A549 (cell line): ENCODE data around the gene CCDC85C. TPM values are rescaled to one million over a fixed set of nuclear protein-coding genes. Genes with fewer than 3 reads are reported as not detected.

Source experiments
- ATAC-seq, 2 experiments: fragments of 200-7000 bp in 1 of 2; fragments of >200 bp in 1 of 2; cut with Nextera tagmentation in 1 of 2; cut with Tn5 transposase in 1 of 2; 3 replicates each; pipeline versions ENCODE4 v1.8.0 to v1.9.1; 2018 to 2020; ENCODE audit warnings: mild to moderate bottlenecking in 1 of 2, moderate library complexity in 1 of 2
- CTCF ChIA-PET: fragments of 300-600 bp; sonication (Branson Sonifier 250); formaldehyde crosslinking; extraction: SDS; loops from one replicate; lab custom pipeline; 2021; ENCODE audit warnings: antibody characterized with exemption, inconsistent platforms; lab: Yijun Ruan, JAX
- POLR2A ChIA-PET: fragments of 350-600 bp; formaldehyde crosslinking; extraction: SDS; loops from one replicate; lab custom pipeline; 2021; ENCODE audit warnings: antibody characterized with exemption, inconsistent platforms; lab: Yijun Ruan, JAX
- DNase-seq, 2 experiments: peaks; one replicate each; pipeline versions ENCODE4 v3.0.0 to v3.0.0-alpha.2; 2011 to 2016; ENCODE audit warnings: low read depth in 1 of 2, low spot score in 1 of 2
- FAIRE-seq: peaks from 2 replicates; lab custom pipeline; 2011; peaks lifted over from hg19 to GRCh38; lab: Jason Lieb, UNC
- H3K27ac ChIP-seq, 2 experiments: fragments of >200 bp; sonication (Bioruptor Twin); formaldehyde crosslinking; 3 replicates each; pipeline ENCODE4 v1.5.1; 2016 to 2017
- H3K4me1 ChIP-seq: fragments of >200 bp; sonication (Bioruptor Twin); formaldehyde crosslinking; 3 replicates; pipeline ENCODE4 v1.6.1; 2016
- H3K4me2 ChIP-seq: fragments of >200 bp; sonication (Bioruptor Twin); formaldehyde crosslinking; 3 replicates; pipeline ENCODE4 v1.6.1; 2016
- H3K4me3 ChIP-seq: fragments of >200 bp; sonication (Bioruptor Twin); formaldehyde crosslinking; 3 replicates; pipeline ENCODE4 v1.5.1; 2016
- H3K9me3 ChIP-seq: fragments of >200 bp; sonication (Bioruptor Twin); formaldehyde crosslinking; 3 replicates; pipeline ENCODE4 v1.6.1; 2016
- BCL3 ChIP-seq: fragments of >200 bp; sonication (Bioruptor Twin); formaldehyde crosslinking; IDR thresholded peaks from 3 replicates; pipeline ENCODE4 v1.6.1; 2016
- BHLHE40 ChIP-seq: IDR thresholded peaks from 2 replicates; pipeline ENCODE4 v1.6.1; 2012; ENCODE audit warnings: low read depth, low read length, inconsistent platforms
- CBX2 ChIP-seq: fragments of 200-600 bp; sonication (generic); IDR thresholded peaks from 2 replicates; pipeline ENCODE4 v1.6.1; 2016; ENCODE audit warnings: low read depth, mild to moderate bottlenecking, borderline replicate concordance
- CHD2 ChIP-seq: fragments of 150-350 bp; IDR thresholded peaks from 2 replicates; pipeline ENCODE4 v1.6.1; 2014; ENCODE audit warnings: low read length; ENCODE audit not compliant: partially characterized antibody
- CHD4 ChIP-seq: fragments of 200-600 bp; sonication (generic); IDR thresholded peaks from 2 replicates; pipeline ENCODE4 v1.6.1; 2016; ENCODE audit warnings: antibody characterized with exemption, mild to moderate bottlenecking, borderline replicate concordance
- EHF ChIP-seq: fragments of 250-450 bp; sonication (Bioruptor Pico); IDR thresholded peaks from 2 replicates; pipeline ENCODE4 v1.5.0; 2020; ENCODE audit warnings: mild to moderate bottlenecking
- ELK1 ChIP-seq: fragments of 150-350 bp; IDR thresholded peaks from 2 replicates; pipeline ENCODE4 v1.6.1; 2014; ENCODE audit warnings: low read depth, mild to moderate bottlenecking, low read length
- FOSL2 ChIP-seq, 2 experiments: fragments of 450-650 bp in 1 of 2; fragments of >200 bp in 1 of 2; sonication (Bioruptor Twin) in 1 of 2; formaldehyde crosslinking; IDR thresholded peaks; 2 replicates each; pipeline versions ENCODE4 v1.5.0 to v1.6.1; 2016 to 2020; ENCODE audit warnings: mild to moderate bottlenecking in 1 of 2, moderate library complexity in 1 of 2
- GATA3 ChIP-seq: IDR thresholded peaks from 2 replicates; pipeline ENCODE4 v1.6.1; 2012; ENCODE audit warnings: borderline replicate concordance
- HEYL ChIP-seq: fragments of 250-450 bp; sonication (Bioruptor Pico); IDR thresholded peaks from 2 replicates; pipeline ENCODE4 v1.8.0; 2021; ENCODE audit warnings: mild to moderate bottlenecking, moderate library complexity
- HMGXB4 ChIP-seq: fragments of 250-450 bp; sonication (Bioruptor Pico); IDR thresholded peaks from 2 replicates; pipeline ENCODE4 v1.5.0; 2021; ENCODE audit warnings: mild to moderate bottlenecking, moderate library complexity, borderline replicate concordance
- HOXB5 ChIP-seq: fragments of 250-450 bp; sonication (Bioruptor Pico); IDR thresholded peaks from 2 replicates; pipeline ENCODE4 v1.5.0; 2020; ENCODE audit warnings: mild to moderate bottlenecking, moderate library complexity
- JUN ChIP-seq, 2 experiments: fragments of >200 bp; sonication (Bioruptor Twin); formaldehyde crosslinking; IDR thresholded peaks; 2 replicates in 1 of 2; 3 replicates in 1 of 2; pipeline ENCODE4 v1.6.1; 2016 to 2017
- KDM1A ChIP-seq: fragments of 200-600 bp; sonication (generic); IDR thresholded peaks from 2 replicates; pipeline ENCODE4 v1.6.1; 2016; ENCODE audit warnings: low read depth, mild to moderate bottlenecking
- KDM5A ChIP-seq: fragments of 200-600 bp; sonication (generic); IDR thresholded peaks from 2 replicates; pipeline ENCODE4 v1.6.1; 2016; ENCODE audit warnings: antibody characterized with exemption, mild to moderate bottlenecking
- NFE2L2 ChIP-seq: fragments of 150-350 bp; conservative IDR thresholded peaks from 2 replicates; pipeline ENCODE4 v1.6.1; 2014; ENCODE audit warnings: low read length
- POLR2A ChIP-seq: IDR thresholded peaks from 2 replicates; pipeline ENCODE4 v1.6.1; 2012; ENCODE audit warnings: mild to moderate bottlenecking, low read length
- RAD21 ChIP-seq, 2 experiments: fragments of >200 bp in 1 of 2; sonication (Bioruptor Twin) in 1 of 2; formaldehyde crosslinking in 1 of 2; IDR thresholded peaks in 1 of 2; conservative IDR thresholded peaks in 1 of 2; 2 replicates in 1 of 2; 3 replicates in 1 of 2; pipeline ENCODE4 v1.6.1; 2012 to 2018; ENCODE audit warnings: inconsistent platforms in 1 of 2
- SMC3 ChIP-seq: fragments of >200 bp; sonication (Bioruptor Twin); formaldehyde crosslinking; IDR thresholded peaks from 3 replicates; pipeline ENCODE4 v1.6.1; 2018; ENCODE audit warnings: inconsistent platforms
- ZNF302 ChIP-seq: fragments of 250-450 bp; sonication (Bioruptor Pico); IDR thresholded peaks from 2 replicates; pipeline ENCODE4 v1.9.0; 2021; ENCODE audit warnings: inconsistent platforms, mild to moderate bottlenecking, moderate library complexity
- ZSCAN20 ChIP-seq: fragments of 250-450 bp; sonication (Bioruptor Pico); IDR thresholded peaks from 2 replicates; pipeline ENCODE4 v1.8.0; 2022; ENCODE audit warnings: mild to moderate bottlenecking, moderate library complexity
- WGBS: methylation state at CpG from one replicate; pipeline ENCODE4 v1.1.6; 2017; ENCODE audit errors: missing lambda C conversion rate; 5-methylcytosine and 5-hydroxymethylcytosine counted together
- polyA plus RNA-seq, 4 experiments: library from polyadenylated mRNA; depleted of rRNA in 3 of 4; stranded (reverse); fragments of >200 nt; fragmentation: RNase III in 1 of 4; extraction: RNeasy Plus Mini Kit Qiagen cat#74134 plus additional on column Dnase treatment in 1 of 4; gene quantifications; 2 replicates in 3 of 4; 3 replicates in 1 of 4; pipeline ENCODE4 v1.2.3, GENCODE V29; 2011 to 2017

CCDC85C gene
- polyA plus RNA-seq, 2 of the 4 experiments (the other 2 are of a cell fraction) = 11.4 to 31.4 TPM

GRCh38 chr14:99463974-99464373 lies 140.0 kb downstream of the CCDC85C start:
- Histone ChIP-seq H3K4me2 (no peak overlapping the region), H3K27ac (no peak overlapping the region), H3K9me3 (no peaks in the 10 kb centered on the region), H3K4me1 (no peaks in the 10 kb centered on the region), H3K4me3 (no peak overlapping the region)
- FAIRE-seq (no peak), DNase-seq (no peak), ATAC-seq (no peak)
- CTCF ChIA-PET = interaction anchor here (0.9 kb wide), 1 partner anchor 24 kb away, joined by 3 read pairs; no protein-coding TSS in a partner anchor
- POLR2A ChIA-PET = no interaction called here
- TF ChIP-seq HEYL (CRISPR knock-in tag) (no peak), BHLHE40 (no peak), RAD21 (conservative IDR thresholded peaks at IDR 0.05 in 1 of 2, IDR thresholded peaks at IDR 0.05 in 1 of 2) (no peak), EHF (no peak), ELK1 (no peak), FOSL2 (IDR thresholded peaks at IDR 0.05) (no peak), FOSL2 (CRISPR knock-in tag; IDR thresholded peaks at IDR 0.05) (no peak), HMGXB4 (CRISPR knock-in tag) (no peak), NFE2L2 (no peak), BCL3 (no peak), KDM5A (no peak), HOXB5 (no peak), KDM1A (no peak)
- 88% methylated on average over 4 of the region's 4 CpGs for WGBS

- CTCF ChIA-PET = interaction anchor here (1.0 to 1.5 kb wide), 2 partner anchors 18 to 22 kb away, joined by 3 read pairs; partner anchors contain the start of gene SETD3
- WGBS = 64% methylated on average over 6 of the region's 6 CpGs
- no peak overlapping the region for H3K27ac ChIP-seq
These were observed 141.8 kb downstream of the CCDC85C start for GRCh38 chr14:99462210-99462609.

GRCh38 chr14:99461411-99462085 lies 142.5 kb downstream of the CCDC85C start:
- Histone ChIP-seq H3K4me3 (no peak overlapping the region), H3K9me3 (no peaks in the 10 kb centered on the region), H3K4me1 (no peaks in the 10 kb centered on the region), H3K27ac (no peak overlapping the region), H3K4me2 (no peak overlapping the region)
- ATAC-seq (no peak), FAIRE-seq (no peak), DNase-seq (no peak)
- CTCF ChIA-PET = interaction anchor here (0.6 to 1.5 kb wide), 6 partner anchors 12 to 551 kb away, joined by 3 to 4 read pairs (median 3); partner anchors contain the start of gene SETD3
- 93% methylated on average over 5 of the region's 5 CpGs for WGBS
- TF ChIP-seq SMC3 (no peak), CHD4 (no peak), GATA3 (no peak), CHD2 (no peak), POLR2A (no peak), CBX2 (no peak)
- POLR2A ChIA-PET = no interaction called here

More at GRCh38 chr14:99462210-99462609, 141.8 kb downstream of the CCDC85C start:
- POLR2A ChIA-PET = no interaction called here
- no peak for ATAC-seq
- Histone ChIP-seq H3K4me1 (no peaks in the 10 kb centered on the region), H3K4me3 (no peak overlapping the region), H3K9me3 (no peaks in the 10 kb centered on the region), H3K4me2 (no peak overlapping the region)
- DNase-seq = no peak
- FAIRE-seq = no peak
- TF ChIP-seq ZSCAN20 (no peak), JUN (IDR thresholded peaks at IDR 0.05) (no peak), ZNF302 (CRISPR knock-in tag) (no peak)
